HepG2 (cell line): ENCODE measurements around the gene PSMD1. TPM values are rescaled to one million over a fixed set of nuclear protein-coding genes. Genes with fewer than 3 reads are reported as not detected.

Experiments used
- ATAC-seq: fragments of 200-7000 bp; cut with Tn5 transposase; 3 replicates; pipeline ENCODE4 v1.9.1; 2020; ENCODE audit warnings: mild to moderate bottlenecking, moderate library complexity
- BruUV-seq: library from RNA; stranded (reverse); fragments of 400-500 nt; replicated peaks from 2 replicates; lab custom pipeline; 2021; lab: Mats Ljungman, UMichigan
- CTCF ChIA-PET: fragments of 300-600 bp; formaldehyde crosslinking; extraction: SDS; loops from one replicate; lab custom pipeline; 2021; ENCODE audit warnings: low total read pairs, inconsistent platforms, low intra/inter-chr PET ratio; lab: Yijun Ruan, JAX
- POLR2A ChIA-PET: fragments of 350-600 bp; sonication (Branson Sonifier 250); formaldehyde crosslinking; loops from one replicate; lab custom pipeline; 2020; ENCODE audit warnings: antibody characterized with exemption, inconsistent platforms; lab: Yijun Ruan, JAX
- DNase-seq: peaks from one replicate; pipeline ENCODE4 v3.0.0-alpha.2; 2015; ENCODE audit warnings: low spot score
- FAIRE-seq: peaks from 3 replicates; lab custom pipeline; 2011; peaks lifted over from hg19 to GRCh38; lab: Jason Lieb, UNC
- H2AFZ ChIP-seq: one replicate; pipeline ENCODE4 v1.6.1; 2011; ENCODE audit warnings: low read length, inconsistent platforms
- H3K27ac ChIP-seq: fragments of 300-600 bp; 3 replicates; pipeline ENCODE4 v1.8.0; 2011; ENCODE audit warnings: mixed run types, mild to moderate bottlenecking, mixed read lengths, low read length, inconsistent platforms; ENCODE audit not compliant: insufficient read depth; ENCODE audit errors: extremely low read length
- H3K27me3 ChIP-seq, 2 experiments: fragments of 200-600 bp in 1 of 2; 2 replicates in 1 of 2; 3 replicates in 1 of 2; pipeline versions ENCODE4 v1.6.0 to v1.8.0; 2011; ENCODE audit warnings: low read length in 2 of 2, mild to moderate bottlenecking in 2 of 2, moderate library complexity in 2 of 2, inconsistent platforms in 1 of 2; ENCODE audit not compliant: insufficient read depth in 2 of 2, control insufficient read depth in 1 of 2
- H3K36me3 ChIP-seq, 2 experiments: fragments of 200-600 bp in 1 of 2; replicated peaks in 1 of 2; 2 replicates in 1 of 2; 3 replicates in 1 of 2; pipeline versions ENCODE4 v1.5.1 to v1.8.0; 2011; ENCODE audit warnings: low read length in 2 of 2, inconsistent platforms in 1 of 2; ENCODE audit not compliant: insufficient read depth in 2 of 2, control insufficient read depth in 1 of 2
- H3K4me1 ChIP-seq: 2 replicates; pipeline ENCODE4 v1.5.1; 2012; ENCODE audit warnings: low read length, inconsistent platforms; ENCODE audit not compliant: insufficient read depth
- H3K4me2 ChIP-seq: 2 replicates; pipeline ENCODE4 v1.6.0; 2011; ENCODE audit warnings: low read depth, low read length, inconsistent platforms
- H3K4me3 ChIP-seq, 3 experiments: fragments of 200-600 bp in 1 of 3; sonication (generic), shearing (Covaris generic) in 1 of 3; replicated peaks in 1 of 3; 2 replicates each; pipeline ENCODE4 v1.5.1; 2011 to 2016; ENCODE audit warnings: low read length in 3 of 3, inconsistent platforms in 2 of 3, low read depth in 2 of 3, mild to moderate bottlenecking in 2 of 3, control low read depth in 1 of 3, mixed read lengths in 1 of 3; ENCODE audit not compliant: insufficient read depth in 1 of 3
- H3K79me2 ChIP-seq: one replicate; pipeline ENCODE4 v1.6.1; 2011; ENCODE audit warnings: low read length, inconsistent platforms; ENCODE audit not compliant: insufficient read depth
- H3K9ac ChIP-seq: 2 replicates; pipeline ENCODE4 v1.6.0; 2011; ENCODE audit warnings: mild to moderate bottlenecking, low read depth, low read length, inconsistent platforms; ENCODE audit not compliant: insufficient read depth
- H3K9me3 ChIP-seq: 2 replicates; pipeline ENCODE4 v1.5.1; 2012; ENCODE audit warnings: mild to moderate bottlenecking, low read length
- H4K20me1 ChIP-seq: 2 replicates; pipeline ENCODE4 v1.6.0; 2011; ENCODE audit warnings: inconsistent platforms, mild to moderate bottlenecking, low read length, moderate library complexity; ENCODE audit not compliant: insufficient read depth
- ATM ChIP-seq: fragments of 450-650 bp; IDR thresholded peaks from 2 replicates; pipeline ENCODE4 v1.7.1; 2017; ENCODE audit warnings: mild to moderate bottlenecking, borderline replicate concordance
- BATF2 ChIP-seq: sonication (generic); formaldehyde crosslinking; IDR thresholded peaks from 2 replicates; pipeline ENCODE4 v1.8.0; 2022; ENCODE audit warnings: mild to moderate bottlenecking, missing genetic modification reagents, moderate library complexity
- CC2D1A ChIP-seq: sonication (generic); formaldehyde crosslinking; IDR thresholded peaks from 2 replicates; pipeline ENCODE4 v1.8.1; 2023; ENCODE audit warnings: mild to moderate bottlenecking, missing genetic modification reagents
- E2F5 ChIP-seq: sonication (generic); formaldehyde crosslinking; conservative IDR thresholded peaks from 2 replicates; pipeline ENCODE4 v1.4.0; 2020; ENCODE audit warnings: missing genetic modification reagents
- GPBP1L1 ChIP-seq: sonication (generic); formaldehyde crosslinking; IDR thresholded peaks from 2 replicates; pipeline ENCODE4 v1.5.0; 2020; ENCODE audit warnings: mild to moderate bottlenecking, missing genetic modification reagents
- JUN ChIP-seq: sonication (generic); formaldehyde crosslinking; IDR thresholded peaks from 2 replicates; pipeline ENCODE4 v1.4.0; 2020; ENCODE audit warnings: mild to moderate bottlenecking, missing genetic modification reagents
- KLF6 ChIP-seq: IDR thresholded peaks from 2 replicates; pipeline ENCODE4 v1.8.0; 2016; ENCODE audit warnings: missing biosample characterization, missing genetic modification reagents
- MED8 ChIP-seq: sonication (generic); formaldehyde crosslinking; IDR thresholded peaks from 2 replicates; pipeline ENCODE4 v1.8.1; 2023; ENCODE audit warnings: mild to moderate bottlenecking, missing genetic modification reagents; ENCODE audit not compliant: insufficient replicate concordance
- MIXL1 ChIP-seq: IDR thresholded peaks from 2 replicates; pipeline ENCODE4 v1.6.1; 2016
- PITX1 ChIP-seq: sonication (generic); formaldehyde crosslinking; IDR thresholded peaks from 2 replicates; pipeline ENCODE4 v1.5.1; 2020; ENCODE audit warnings: mild to moderate bottlenecking, missing genetic modification reagents
- PRMT3 ChIP-seq: sonication (generic); formaldehyde crosslinking; IDR thresholded peaks from 2 replicates; pipeline ENCODE4 v1.8.1; 2022; ENCODE audit warnings: low read depth, mild to moderate bottlenecking, moderate library complexity, missing genetic modification reagents, borderline replicate concordance
- SAP130 ChIP-seq: IDR thresholded peaks from 2 replicates; pipeline ENCODE4 v1.6.1; 2016; ENCODE audit warnings: low read depth
- ZBTB20 ChIP-seq: sonication (generic); formaldehyde crosslinking; IDR thresholded peaks from 2 replicates; pipeline ENCODE4 v1.8.1; 2023; ENCODE audit warnings: missing genetic modification reagents, low read depth, mild to moderate bottlenecking, borderline replicate concordance
- ZNF30 ChIP-seq: sonication (generic); formaldehyde crosslinking; IDR thresholded peaks from 2 replicates; pipeline ENCODE4 v1.5.0; 2020; ENCODE audit warnings: mild to moderate bottlenecking, missing genetic modification reagents
- ZNF562 ChIP-seq: sonication (generic); formaldehyde crosslinking; IDR thresholded peaks from 2 replicates; pipeline ENCODE4 v1.8.0; 2022; ENCODE audit warnings: missing genetic modification reagents, borderline replicate concordance
- ZNF605 ChIP-seq: sonication (generic); formaldehyde crosslinking; IDR thresholded peaks from 2 replicates; pipeline ENCODE4 v1.8.0; 2022; ENCODE audit warnings: mild to moderate bottlenecking, missing genetic modification reagents
- ZNF784 ChIP-seq: sonication (generic); formaldehyde crosslinking; IDR thresholded peaks from 2 replicates; pipeline ENCODE4 v1.5.1; 2020; ENCODE audit warnings: missing genetic modification reagents, mild to moderate bottlenecking, borderline replicate concordance
- WGBS: methylation state at CpG from one replicate; pipeline ENCODE4 v1.1.6; 2017; ENCODE audit warnings: low lambda C conversion rate; 5-methylcytosine and 5-hydroxymethylcytosine counted together
- in situ Hi-C: cut with HindIII; loops from 2 replicates; pipeline ENCODE4 v1.10.0; 2017; ENCODE audit warnings: low pct_unique_long_range_greater_than_20kb; ENCODE audit not compliant: extremely low pct_ligation_motif_present
- intact Hi-C: fragments of 100-400 bp; cut with micrococcal nuclease; formaldehyde crosslinking; loops from one replicate; pipeline ENCODE4 v1.10.0; 2022; ENCODE audit not compliant: unreplicated experiment
- polyA plus RNA-seq, 8 experiments: library from polyadenylated mRNA; depleted of rRNA in 3 of 8; stranded (reverse) in 7 of 8; unstranded in 1 of 8; fragments of >200 nt; fragmentation: Illumina TruSeq in 4 of 8; extraction: Trizol in 4 of 8; gene quantifications; 2 replicates each; pipeline versions ENCODE4 v1.2.1 to v1.2.3, GENCODE V29; 2011 to 2016; ENCODE audit warnings: low read depth in 4 of 8, missing spikeins in 1 of 8, mixed read lengths in 1 of 8; ENCODE audit not compliant: insufficient read depth in 1 of 8
- total RNA-seq, 5 experiments: library from RNA; depleted of rRNA; stranded (reverse); fragments of >200 nt; fragmentation: Illumina TruSeq; extraction: Trizol; gene quantifications; 2 replicates each; pipeline ENCODE4 v1.2.3, GENCODE V29; 2016; ENCODE audit warnings: low read depth in 1 of 5

Gene PSMD1
- total and polyA plus RNA-seq, 2 of the 13 experiments (the other 11 are each of a cell fraction or from before 2014, with no cell fraction given) = 136 to 191 TPM

GRCh38 chr2:231185886-231186285, 129.2 kb downstream of the PSMD1 start:
- Histone ChIP-seq H3K9me3 (no peaks in the 10 kb centered on the region), H3K36me3 (no peaks in the 10 kb centered on the region), H2AFZ (no peak overlapping the region), H3K79me2 (no peaks in the 10 kb centered on the region), H3K27me3 (peaks cover 0 to 1% of the 10 kb centered on the region in 2 experiments; a peak in 2 of 5 replicates), H3K4me2 (peak overlapping the region; percentile 68), H3K9ac (no peak overlapping the region), H3K27ac (no peak overlapping the region), H3K4me1 (peaks cover 69% of the 10 kb centered on the region), H4K20me1 (no peaks in the 10 kb centered on the region), H3K4me3 (peak overlapping the region in 1 of 3 experiments; percentile 47; a peak in 1 of 6 replicates)
- TF ChIP-seq ZNF30 (CRISPR knock-in tag) = peak; percentile 68; the same call in 1 of the 2 replicates
- TF ChIP-seq ZBTB20 (CRISPR knock-in tag) = no peak
- no peak for TF ChIP-seq E2F5 (CRISPR knock-in tag)
- POLR2A ChIA-PET = no interaction called here
- WGBS = 37% methylated on average over 4 of the region's 4 CpGs
- no TSS peak for BruUV-seq
- CTCF ChIA-PET = no interaction called here
- DNase-seq (no peak), ATAC-seq (no peak), FAIRE-seq (no peak)
- in situ Hi-C loops = no loop called here
- intact Hi-C loops = no loop called here

GRCh38 chr2:231186325-231186724, 129.7 kb downstream of the PSMD1 start:
- Histone ChIP-seq H3K4me2 (peak overlapping the region; percentile 16; the same call in 1 of the 2 replicates), H3K27me3 (peaks cover 0 to 1% of the 10 kb centered on the region in 2 experiments; a peak in 2 of 5 replicates), H3K4me1 (peaks cover 72% of the 10 kb centered on the region), H4K20me1 (no peaks in the 10 kb centered on the region), H3K36me3 (no peaks in the 10 kb centered on the region), H3K9ac (no peak overlapping the region), H3K9me3 (no peaks in the 10 kb centered on the region), H3K79me2 (no peaks in the 10 kb centered on the region), H3K4me3 (no peak overlapping the region; a peak in 1 of 6 replicates), H2AFZ (no peak overlapping the region), H3K27ac (no peak overlapping the region)
- no peak for DNase-seq
- CTCF ChIA-PET = no interaction called here
- POLR2A ChIA-PET = no interaction called here
- no peak for FAIRE-seq
- ATAC-seq = no peak
- no TSS peak for BruUV-seq
- in situ Hi-C loops = no loop called here
- intact Hi-C loops = no loop called here
- WGBS = 37% methylated on average over 6 of the region's 7 CpGs
- TF ChIP-seq JUN (CRISPR knock-in tag) = no peak
- TF ChIP-seq PITX1 (CRISPR knock-in tag) = no peak
- TF ChIP-seq ZNF784 = no peak
- TF ChIP-seq MED8 (CRISPR knock-in tag) = no peak
- TF ChIP-seq CC2D1A = no peak
- TF ChIP-seq ZNF605 (CRISPR knock-in tag) = no peak
- TF ChIP-seq MIXL1 = no peak
- no peak for TF ChIP-seq GPBP1L1 (CRISPR knock-in tag)
- no peak for TF ChIP-seq ATM
- TF ChIP-seq PRMT3 = no peak
- no peak for TF ChIP-seq ZNF562 (CRISPR knock-in tag)
- no peak for TF ChIP-seq SAP130
- TF ChIP-seq KLF6 = no peak
- no peak for TF ChIP-seq BATF2 (CRISPR knock-in tag)
